CD4-positive, alpha-beta T cell treated with Interleukin-6 at 100 ng/mL for 8 hours (primary cell): ENCODE results near the gene EFHD2.
"Not testable (repeated sequence)": the region's sequence is repeated elsewhere in the genome, so short reads cannot be mapped to it uniquely, and the experiment has no call there.

Experiments
- DNase-seq: peaks from one replicate; pipeline ENCODE4 v3.0.0-alpha.2; 2020; ENCODE audit warnings: mixed read lengths, low spot score

Gene EFHD2, protein sequence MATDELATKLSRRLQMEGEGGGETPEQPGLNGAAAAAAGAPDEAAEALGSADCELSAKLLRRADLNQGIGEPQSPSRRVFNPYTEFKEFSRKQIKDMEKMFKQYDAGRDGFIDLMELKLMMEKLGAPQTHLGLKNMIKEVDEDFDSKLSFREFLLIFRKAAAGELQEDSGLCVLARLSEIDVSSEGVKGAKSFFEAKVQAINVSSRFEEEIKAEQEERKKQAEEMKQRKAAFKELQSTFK

DNA sequence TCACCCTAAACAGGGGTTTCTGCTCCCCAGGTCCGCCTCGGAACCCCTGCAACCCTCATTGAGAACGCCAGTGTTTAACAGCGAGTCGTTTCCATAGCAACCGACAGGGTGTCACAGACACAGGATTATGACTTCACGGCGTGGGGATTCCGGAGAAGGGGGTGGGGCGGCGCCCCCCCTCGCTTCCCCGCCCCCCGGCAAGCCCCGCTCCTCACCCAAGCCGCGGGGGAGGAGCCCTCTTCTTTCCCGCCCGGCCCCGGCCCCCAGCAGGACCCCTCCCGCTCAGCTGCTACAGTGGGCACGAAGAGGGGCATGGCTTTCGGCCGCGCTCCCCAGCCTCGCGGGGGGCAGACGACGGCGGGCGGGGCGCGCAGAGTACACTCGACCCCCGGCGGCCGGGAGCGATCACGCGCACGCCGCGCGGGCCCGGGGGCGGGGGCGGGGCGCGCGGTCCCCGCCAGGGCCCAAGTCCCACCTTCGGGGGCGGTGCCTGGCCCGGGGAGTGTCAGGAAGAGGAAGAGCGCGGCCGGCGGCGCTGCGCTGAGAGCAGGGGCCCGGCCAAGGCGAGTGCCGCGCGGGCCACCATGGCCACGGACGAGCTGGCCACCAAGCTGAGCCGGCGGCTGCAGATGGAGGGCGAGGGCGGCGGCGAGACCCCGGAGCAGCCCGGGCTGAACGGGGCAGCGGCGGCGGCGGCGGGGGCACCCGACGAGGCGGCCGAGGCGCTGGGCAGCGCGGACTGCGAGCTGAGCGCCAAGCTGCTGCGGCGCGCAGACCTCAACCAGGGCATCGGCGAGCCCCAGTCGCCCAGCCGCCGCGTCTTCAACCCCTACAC, at the start of gene EFHD2:
EFHD2 (plus strand) TSS at position 501 of the 835 bp plus-strand sequence; CDS start at position 585, 84 bp downstream.
- peak; percentile 80 for DNase-seq

DNA sequence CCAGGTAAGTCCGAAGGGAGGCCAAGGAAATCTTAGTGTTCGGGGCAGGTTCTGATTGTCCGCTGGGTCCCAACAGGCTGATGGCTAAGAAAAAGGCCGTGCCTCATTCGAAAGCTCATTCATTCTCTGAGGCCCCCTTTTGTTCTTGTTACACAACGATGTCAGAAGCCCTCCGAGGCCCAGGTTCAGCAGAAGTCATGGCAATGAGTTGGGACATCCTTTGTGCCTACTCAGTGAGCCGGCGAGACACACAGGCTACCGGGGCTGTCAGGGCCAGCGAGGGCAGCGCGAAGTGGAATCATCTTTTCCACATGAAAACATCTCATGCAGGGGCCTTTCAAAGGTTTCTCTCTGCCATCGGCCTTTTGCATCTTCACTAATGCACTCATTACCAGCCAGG, 49.0 kb upstream of the EFHD2 start:
- DNase-seq, result no peak

DNA sequence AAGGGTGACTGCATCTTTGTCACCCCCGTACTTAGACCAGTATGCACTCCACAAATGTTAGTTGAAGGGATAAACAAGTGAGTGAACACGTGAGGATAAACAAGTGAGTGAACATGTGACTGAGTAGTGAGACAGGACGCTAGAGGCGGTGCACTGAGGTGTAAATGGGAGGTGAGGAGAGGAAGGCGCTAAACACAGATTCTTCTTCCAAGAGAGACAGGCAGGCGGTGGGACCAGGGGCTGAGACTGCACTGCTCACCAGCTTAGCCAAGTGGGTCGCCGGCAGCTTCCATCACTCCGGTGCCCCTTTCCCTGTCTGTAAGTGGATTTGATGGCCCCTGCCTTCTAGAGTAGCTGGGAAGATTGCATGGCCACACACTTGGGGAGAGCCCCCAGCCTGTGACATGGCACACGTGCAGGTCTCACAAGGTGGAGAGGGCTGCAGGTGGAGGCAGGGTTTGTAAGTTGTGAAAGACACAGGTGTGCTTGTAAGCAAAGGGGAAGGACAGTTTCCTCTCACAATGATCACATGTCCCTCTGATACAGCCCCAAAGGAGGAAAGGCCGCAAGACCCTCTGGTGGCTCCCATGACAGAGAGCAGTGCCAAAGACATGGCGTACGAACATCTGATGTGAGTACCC, 47.5 kb upstream of the EFHD2 start:
- DNase-seq, result no peak

DNA sequence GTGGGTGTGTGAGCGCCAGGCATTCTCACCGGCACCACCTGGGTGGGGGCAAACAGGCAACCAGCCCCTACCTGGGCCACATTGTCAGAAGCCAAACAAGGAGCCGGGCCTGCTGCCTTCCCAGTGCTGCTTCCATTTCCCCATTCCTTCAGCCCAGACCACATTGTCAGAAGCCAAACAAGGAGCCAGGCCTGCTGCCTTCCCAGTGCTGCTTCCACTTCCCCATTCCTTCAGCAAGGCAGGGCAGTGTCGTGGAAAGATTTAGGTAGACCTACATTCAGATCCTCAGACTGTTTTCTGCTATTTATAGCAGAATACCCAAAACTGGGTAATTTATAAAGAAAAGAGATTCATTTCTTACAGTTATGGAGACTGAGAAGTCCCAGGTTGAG, 47.0 kb upstream of the EFHD2 start:
- DNase-seq, result no peak

DNA sequence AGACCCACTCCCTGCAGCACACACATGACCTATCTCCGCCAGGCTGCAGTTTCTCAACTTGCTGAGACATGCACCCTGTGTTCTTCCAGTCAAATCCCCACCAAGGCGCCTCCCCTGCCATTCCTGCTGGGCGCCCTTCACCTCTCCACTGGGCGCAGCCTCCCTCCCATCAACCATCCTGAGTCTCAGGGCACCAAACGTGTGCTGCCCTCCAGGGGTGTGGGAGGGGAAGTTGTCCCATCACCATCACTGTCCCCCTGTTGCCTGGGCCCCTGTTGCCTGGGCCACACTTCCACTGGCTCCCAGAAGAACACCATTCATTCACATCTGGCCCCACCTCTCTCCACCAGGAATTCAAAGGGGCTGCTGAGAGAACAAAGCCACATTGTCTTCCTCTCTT, 44.9 kb upstream of the EFHD2 start:
- peak; percentile 7 for DNase-seq

DNA sequence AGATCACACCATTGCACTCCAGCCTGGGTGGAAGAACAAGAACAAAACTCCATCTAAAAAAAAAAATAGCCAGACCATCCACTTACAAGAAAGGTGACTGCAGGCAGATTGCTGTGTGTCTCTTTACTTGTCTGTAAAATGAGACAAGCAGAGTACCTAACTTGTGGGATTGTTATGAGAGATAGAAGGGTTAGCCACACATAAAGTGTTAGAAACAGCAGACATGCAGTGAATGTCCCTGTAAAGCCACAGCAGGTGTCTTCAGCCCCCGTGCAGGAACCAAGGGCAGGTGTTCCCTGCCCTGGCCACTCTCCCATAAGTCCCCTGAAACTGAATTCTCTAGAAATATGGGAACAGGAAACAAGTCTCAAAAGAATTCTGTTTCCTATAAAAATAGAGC, 40.8 kb upstream of the EFHD2 start:
- no peak for DNase-seq

DNA sequence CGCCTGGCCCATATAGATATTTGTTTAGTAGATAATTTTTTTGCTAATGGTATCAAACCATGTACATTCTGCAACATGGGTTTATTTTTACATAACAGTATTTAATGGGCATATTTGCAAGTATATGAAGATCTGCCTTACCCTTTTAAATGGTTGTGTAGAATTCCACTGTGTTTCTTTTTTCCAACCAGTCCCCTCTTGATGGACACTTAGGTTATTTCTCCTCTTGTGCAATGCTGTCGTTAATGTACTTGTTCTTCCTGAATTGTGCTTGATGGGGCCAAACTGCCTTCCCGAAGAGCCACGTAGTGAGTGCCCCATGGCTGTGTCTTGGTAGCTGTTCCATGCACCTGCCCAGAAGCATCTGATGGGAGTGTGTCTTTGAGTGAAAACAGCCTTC, 39.4 kb upstream of the EFHD2 start:
- no peak for DNase-seq

DNA sequence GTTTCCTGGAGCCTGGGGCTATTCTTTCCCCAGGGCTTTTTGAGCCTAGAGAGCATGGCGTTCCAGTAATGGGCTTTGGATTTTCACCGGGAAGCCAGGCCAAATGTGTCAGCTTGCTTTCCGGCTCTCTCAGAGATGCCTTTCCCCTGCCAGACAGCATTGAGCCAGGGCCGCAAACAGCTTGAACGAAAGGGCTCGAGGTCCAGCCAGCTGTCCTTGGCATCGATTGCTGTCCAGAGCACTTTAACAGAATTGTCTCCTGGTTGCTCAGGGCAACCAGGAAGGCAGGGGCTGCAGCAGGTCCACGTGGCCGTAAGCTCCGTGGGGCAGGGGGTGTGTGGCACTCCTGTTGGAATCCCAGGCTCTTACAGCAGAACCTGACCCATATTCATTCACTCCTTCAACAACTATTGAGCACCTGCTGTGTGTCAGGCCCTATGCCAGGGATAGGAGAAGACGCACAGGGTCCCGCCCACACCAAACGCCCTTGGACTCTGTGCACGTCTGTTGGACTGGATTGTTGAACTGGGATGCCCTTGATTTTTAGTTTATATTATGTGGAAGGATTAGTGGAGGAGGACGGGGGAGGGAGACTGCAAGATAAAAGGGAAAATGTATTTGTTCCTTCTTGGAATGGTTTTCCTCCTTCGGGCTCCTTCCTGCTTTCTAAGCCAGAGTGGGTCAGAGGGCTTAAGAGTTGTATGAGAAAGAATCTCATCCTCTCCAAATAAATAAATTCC, 38.7 kb upstream of the EFHD2 start:
- no peak for DNase-seq

DNA sequence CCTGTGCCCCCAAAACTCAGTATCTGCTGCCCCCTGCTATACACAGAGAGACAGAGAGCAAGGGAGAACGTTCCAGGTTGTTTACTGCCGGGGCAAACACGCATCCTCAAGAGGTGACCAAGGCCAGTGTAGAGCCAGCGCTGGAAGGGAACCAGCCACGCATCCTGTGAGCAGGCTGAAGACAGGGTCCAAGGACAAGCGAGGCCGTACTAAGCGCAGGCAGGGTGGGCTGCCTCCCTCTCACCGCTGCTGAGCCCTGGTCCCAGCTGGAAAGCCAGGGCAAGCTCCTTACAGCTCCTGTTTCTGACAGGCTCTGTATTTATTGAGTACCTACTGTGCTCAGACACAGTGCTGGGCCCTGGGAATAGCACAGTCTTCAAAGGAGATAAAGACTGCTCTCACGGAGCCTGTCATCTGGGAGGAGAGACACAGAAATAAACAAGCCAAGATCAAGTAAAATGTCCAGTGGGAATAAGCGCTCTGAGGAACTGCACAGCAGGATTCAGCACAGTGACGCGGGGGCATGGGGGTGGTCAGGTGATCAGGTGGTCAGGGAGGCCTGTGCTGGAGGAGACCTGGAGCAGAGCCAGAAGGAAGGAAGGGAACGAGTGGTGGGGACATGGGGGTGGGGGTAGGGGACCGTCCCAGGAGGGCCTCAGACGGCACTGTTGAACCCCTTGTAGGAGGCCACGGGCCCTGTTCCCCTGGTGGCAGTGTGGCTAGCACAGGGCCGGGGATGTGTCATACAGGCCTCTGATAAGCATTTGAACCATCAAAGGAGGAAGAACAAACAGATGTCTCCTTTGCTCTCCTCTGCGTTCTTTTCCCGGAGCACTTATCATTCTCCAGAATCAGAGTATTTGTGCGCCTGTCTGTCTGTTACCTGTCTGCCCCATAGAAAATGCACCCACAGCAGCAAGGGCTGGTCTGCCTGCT, 37.8 kb upstream of the EFHD2 start:
- DNase-seq, result no peak

DNA sequence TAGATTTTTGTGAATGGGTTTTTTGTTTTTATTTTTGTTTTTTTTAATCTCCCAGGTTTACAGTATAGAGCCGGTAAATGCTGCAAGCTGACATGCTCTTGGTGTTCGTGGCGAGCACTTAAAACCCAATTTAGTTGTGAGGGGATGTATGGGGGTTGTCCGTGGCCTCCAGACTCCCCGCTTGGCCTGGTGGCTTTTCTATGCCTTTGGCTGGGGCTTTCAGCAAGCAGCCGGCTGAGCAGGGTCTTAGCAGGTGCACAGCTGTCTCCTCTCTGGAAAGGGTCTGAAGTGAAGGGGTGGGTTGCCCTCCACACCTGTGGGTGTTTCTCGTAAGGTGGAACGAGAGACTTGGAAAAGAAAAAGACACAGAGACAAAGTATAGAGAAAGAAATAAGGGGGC, 31.0 kb upstream of the EFHD2 start:
- no peak for DNase-seq

DNA sequence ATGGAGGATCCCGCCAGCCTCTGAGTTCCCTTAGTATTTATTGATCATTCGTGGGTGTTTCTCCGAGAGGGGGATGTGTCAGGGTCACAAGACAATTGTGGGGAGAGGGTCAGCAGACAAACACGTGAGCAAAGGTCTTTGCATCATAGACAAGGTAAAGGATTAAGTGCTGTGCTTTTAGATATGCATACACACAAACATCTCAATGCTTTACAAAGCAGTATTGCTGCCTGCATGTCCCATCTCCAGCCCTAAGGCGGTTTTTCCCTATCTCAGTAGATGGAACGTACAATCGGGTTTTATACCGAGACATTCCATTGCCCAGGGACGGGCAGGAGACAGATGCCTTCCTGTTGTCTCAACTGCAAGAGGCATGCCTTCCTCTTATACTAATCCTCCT, 30.5 kb upstream of the EFHD2 start:
- DNase-seq, result not testable (repeated sequence)

DNA sequence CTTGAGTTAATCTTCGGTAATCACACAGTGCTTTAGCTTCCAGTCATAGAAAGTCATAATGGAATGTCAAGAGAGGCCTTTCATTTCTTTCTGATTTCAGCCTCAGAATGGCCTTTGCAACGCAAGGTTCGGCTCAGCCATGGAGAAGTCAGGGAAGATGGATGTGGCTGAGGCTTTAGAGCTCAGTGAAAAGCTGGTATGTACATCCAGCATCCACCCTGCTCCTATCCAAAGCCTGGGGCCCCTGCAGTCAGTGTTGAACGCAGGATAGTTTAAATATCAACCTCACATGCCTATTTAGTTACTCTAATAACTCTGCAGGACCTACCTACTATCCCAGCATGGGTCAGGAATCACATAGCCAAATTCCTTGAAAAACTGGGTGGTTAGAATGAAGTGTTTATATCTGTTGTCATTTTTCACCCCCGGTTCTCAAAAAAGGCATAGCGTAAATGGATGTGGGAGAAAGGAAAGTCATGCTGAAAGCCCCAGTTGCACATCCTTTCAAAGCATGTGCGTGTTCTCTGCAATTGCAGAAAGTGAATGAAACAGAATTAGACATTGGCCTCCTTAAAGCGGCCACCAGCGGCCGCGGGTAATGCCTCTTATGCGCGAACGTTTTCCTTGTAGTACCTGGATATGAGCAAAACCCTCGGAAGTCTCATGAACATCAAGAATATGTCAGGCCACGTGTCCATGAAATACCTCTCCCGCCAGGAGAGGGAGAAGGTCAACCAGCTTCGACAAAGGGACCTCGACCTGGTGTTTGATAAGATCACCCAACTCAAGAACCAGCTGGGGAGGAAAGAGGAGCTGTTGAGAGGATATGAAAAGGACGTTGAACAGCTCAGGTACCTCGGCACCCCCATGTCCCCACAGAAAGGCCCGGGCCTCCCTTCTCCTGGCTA, 28.8 kb upstream of the EFHD2 start:
- no peak for DNase-seq

DNA sequence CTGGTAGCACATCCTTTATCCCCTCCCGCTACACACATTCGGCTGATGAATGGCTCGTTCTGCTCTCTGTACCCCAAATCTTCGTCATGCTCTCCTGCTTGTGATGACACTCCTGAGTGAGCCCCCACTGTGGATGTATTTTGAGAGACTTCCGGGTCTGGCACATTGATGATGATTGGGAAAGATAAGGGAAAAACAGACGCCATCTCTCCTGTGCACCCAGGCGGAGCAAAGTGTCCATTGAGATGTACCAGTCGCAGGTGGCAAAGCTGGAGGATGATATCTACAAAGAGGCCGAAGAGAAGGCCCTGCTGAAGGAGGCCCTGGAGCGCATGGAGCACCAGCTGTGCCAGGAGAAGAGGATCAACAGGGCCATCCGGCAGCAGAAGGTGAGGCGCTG, 27.9 kb upstream of the EFHD2 start:
- no peak for DNase-seq

DNA sequence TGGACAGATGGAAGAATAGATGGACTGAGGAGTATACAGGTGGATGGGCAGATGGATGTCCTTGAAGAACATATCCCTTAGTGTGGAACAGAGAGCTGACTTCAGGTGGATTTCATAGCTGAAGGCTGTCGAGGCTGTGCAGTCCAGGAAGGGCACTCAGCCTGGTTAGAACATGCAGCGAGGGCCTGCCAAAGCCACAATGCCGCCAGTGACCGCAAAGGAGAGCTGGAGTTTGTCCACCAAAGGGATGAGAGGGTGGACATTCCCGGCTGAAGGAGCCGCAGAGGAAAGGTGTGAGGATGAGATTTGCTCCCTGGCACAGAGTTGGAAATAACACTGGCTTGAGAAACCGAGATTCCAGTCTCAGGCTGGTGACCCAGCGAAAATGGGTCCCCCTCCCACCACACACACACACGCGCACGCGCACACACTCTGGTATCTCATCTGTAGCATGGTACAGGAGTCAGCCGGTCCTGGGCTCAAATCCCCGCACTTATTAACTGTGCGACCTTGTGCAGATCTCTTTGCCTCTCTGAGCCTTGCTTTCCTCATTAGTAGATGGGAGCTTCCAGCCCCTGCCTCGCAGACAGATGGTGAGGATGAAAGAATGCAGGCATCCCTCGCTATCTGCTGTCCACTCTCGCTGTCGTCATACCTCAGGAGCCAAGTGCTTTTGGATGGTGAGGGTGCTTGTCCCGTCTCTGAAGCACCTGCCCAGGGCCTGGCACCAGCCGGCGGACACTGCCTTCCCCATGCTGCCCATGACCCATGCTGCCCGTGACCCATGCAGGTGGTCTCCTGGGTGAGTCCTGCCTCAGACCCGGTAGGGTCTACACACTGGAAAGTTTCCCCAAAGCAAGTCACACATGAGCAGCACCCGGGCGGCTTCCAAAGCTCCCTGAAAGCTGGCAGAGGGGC, 26.8 kb upstream of the EFHD2 start:
- no peak for DNase-seq

DNA sequence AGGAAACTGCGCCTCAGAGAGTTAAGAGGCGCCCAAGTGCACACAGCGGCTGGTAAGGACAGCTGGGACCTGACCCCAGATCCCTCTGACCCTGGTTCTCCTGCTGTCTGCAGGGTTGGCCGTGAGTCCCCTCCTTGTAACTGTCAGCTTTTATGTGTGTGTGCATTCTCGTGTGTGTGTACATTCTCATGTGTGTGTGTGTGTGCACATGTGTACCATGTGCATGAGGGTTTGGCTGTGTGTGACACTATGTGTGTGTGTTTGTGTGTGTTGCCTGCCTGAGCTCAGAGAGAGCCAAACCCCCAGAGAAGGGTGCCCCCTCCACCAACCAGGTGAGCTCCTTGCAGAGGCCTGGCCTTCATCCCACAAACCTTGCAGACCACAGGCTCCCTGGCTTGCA, 25.9 kb upstream of the EFHD2 start:
- no peak for DNase-seq

DNA sequence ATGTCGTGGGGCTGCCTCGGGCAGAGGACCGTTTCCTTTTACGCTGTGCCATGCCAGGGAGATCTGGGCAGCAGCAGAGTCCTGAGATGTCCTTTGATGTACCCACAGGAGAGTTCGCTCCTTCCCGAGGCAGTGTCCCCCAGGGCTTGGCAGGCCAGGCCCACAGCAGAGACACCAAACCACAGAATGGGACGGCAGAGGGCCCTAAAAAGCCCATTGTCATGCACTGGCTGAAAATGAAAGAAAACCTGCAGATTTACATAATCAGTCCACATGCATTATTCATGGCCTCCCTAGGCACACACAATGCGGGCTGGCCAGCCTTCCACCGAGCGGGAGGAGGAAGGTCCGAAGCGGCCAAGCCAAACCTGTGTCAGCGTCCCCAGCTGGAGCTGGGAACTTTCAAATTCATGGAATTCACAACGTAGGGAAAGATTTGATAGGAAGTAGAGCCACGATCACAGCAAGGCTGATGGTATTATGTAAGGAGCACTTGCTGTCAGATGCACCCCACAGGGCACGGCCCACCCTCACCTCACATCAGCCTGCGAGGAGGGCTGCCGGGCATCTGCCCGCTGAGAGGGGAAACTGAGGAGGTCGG, 25.3 kb upstream of the EFHD2 start:
- DNase-seq, result no peak

DNA sequence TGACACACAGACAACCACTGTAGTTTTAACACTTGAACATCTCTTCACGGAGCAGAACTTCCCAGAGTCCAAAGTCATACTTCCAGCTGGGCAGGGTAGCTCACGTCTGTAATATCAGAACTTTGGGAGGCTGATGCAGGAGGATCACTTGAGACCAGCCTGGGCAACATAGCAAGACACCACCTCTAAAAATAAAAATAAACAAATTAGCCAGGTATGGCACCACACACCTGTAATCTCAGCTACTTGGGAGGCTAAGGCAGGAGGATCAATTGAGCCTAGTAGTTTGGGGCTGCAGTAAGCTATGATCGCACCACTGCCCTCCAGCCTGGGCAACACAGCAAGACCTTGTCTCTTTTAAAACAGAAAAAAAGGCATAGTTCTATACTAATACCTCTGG, 24.3 kb upstream of the EFHD2 start:
- no peak for DNase-seq

DNA sequence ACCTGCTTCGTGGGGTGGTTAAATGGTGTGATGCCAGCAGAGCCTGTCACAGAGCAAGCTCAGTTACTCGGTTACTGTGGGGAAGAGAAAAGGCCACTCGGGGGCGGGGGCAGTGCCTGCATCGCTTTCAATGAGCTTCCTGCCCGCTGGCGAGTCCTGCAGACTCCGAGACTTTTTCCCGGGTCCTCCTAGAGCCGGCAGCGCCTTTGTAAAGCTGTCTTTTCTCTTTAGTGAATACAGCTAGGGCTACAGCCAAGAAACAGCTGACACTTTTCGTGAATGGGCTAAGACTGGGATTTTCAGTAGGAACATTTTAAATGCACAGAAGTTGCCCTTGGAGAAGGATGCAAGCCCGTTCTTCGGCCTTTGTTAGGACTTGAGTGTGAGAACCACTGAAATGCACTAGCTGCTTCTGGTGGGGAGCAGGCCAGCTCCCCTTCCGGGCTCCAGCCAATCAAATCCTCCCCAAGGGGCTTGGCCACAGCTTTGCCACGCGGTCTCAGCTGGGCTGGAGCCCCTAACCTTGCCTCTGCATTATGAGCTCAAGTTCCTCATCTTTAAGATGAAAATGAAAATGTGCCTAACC, 23.4 kb upstream of the EFHD2 start:
- DNase-seq, result no peak
